ENCODE results near the gene XCL1. TPM values are rescaled to one million over a fixed set of nuclear protein-coding genes. Genes with fewer than 3 reads are reported as not detected.
"Not testable (repeated sequence)": the region's sequence is repeated elsewhere in the genome, so short reads cannot be mapped to it uniquely, and the experiment has no call there.

Gene XCL1
- total RNA-seq, 2 experiments from 2014 or later = 309 to 321 TPM

GRCh38 chr1:168561989-168562388 lies 14.4 kb upstream of the XCL1 start:
- CTCF ChIA-PET = no interaction called here
- POLR2A ChIA-PET = no interaction called here

GRCh38 chr1:168565825-168566224 lies 10.6 kb upstream of the XCL1 start:
- ChIA-PET POLR2A (no interaction called here), CTCF (no interaction called here)

- CTCF ChIA-PET = no interaction called here
- POLR2A ChIA-PET = no interaction called here
Observed at GRCh38 chr1:168567007-168567406, 9.4 kb upstream of the XCL1 start.

DNA sequence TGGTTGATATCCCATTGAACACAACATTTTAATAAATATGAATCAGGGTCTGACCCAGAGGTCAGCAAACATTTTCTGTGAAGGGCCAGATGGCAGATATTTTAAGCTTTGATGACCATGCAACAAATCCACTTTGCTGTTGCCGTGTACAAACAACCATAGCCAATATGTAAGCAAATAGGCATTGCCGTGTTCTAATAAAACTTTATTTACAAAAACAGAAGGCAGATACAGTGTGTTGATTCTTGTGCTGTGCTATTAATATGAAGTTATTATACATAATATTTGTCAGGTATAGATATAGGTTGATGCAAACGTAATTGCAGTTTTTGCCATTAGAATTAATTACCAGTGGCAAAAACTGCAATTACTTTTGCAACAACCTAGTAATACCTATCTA lies 8.8 kb upstream of the XCL1 start:
- ChIA-PET POLR2A (no interaction called here), CTCF (no interaction called here)

GRCh38 chr1:168568346-168568745 lies 8.1 kb upstream of the XCL1 start:
- ChIA-PET POLR2A (no interaction called here), CTCF (no interaction called here)

DNA sequence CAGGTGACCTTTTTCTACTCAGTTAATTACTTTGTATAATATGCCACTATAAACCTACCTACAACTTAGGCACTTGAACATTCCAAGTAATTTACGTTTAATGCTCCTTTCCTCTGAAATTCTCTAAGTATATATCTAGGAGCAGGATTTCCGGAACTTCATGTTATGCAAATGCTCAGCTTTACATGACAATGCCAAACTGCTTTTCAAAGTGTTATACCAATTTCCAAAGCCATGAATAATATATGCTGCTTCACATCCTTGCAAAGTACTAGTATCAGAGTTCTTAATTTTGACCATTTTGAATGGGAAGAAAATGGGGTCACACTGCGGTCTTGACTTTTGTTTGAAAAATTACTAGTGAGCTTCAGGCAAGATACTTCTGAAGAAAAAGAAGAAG lies 5.8 kb upstream of the XCL1 start:
- CTCF ChIA-PET = no interaction called here

DNA sequence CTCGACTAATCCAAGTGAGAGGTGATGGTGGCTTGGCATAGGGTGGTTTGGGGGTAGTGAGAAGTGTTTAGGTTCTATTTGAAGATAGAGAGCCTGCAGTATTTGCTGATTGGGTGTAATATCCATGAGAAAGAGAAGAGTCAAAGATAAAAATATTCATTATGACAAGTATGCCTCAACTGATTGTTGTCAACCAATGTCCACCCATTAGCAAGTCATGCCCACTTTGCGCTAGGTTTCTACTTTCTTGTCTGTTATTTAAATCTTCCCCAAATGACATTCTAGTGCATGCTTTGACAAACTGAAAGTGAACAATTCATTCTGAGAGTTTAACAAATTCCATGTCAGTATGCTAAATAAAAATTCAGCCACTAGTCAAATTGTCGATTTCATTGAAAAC lies 3.8 kb upstream of the XCL1 start:
- POLR2A ChIA-PET = no interaction called here
- CTCF ChIA-PET = no interaction called here

More for the DNA sequence above, 5.8 kb upstream of the XCL1 start:
- POLR2A ChIA-PET = no interaction called here

DNA sequence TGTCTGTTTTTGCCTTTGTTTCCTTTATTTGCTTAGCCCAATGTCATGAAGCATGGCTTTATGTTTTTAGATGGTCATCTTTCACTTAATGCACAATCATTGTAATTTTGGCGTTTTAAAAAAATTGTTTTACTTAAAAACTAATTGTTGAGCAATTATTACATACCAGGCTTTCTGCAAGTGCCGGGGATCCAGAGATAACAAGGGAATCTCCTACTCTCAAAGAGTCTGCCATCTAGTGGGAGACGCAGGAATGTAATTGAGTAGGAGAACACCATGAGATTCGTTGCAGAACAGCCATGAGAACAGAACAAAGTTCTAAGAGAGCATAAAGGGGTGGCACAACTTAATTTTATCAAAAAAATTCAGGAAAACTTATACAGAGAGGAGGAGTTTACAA lies 2.2 kb upstream of the XCL1 start:
- POLR2A ChIA-PET, CTCF ChIA-PET: not testable (repeated sequence)

DNA sequence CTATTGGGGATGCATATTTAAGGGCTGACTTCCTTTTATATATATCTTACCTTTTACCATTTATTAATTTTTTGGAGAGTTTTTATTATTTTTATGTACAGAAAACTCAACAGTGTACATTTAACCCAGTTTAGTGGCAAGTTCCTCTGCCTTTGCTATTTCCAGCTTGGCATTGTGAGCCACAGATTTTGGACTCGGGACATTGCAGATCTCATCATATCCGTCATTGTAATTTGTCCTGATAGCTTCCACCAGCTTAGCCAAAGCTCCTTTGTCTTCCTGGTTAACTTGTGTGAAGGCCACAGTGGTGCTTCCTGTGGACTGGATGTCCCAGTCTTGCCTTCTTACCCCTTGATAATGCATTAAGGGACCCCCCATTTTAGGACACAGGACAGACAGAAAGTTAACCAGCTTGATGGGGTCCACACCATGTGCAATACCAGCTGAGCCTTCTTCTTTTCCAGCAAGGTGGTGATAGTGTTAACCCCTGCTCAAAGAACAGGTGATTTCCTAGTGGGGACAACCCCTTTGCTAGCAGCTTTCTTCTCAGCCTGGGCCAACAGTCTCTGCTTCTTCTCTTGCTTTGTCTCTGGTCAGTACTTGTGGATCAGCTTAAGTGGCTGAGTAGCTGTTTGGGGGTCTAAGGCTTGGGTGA lies 2.3 kb downstream of the XCL1 start:
- CTCF ChIA-PET = interaction anchor here (1.0 to 1.2 kb wide), 2 partner anchors 139 to 236 kb away, joined by 3 read pairs; no protein-coding TSS in a partner anchor
- POLR2A ChIA-PET = interaction anchor here (0.5 kb wide), 1 partner anchor 79 kb away, joined by 3 read pairs; no protein-coding TSS in a partner anchor

- POLR2A ChIA-PET, CTCF ChIA-PET: not testable (repeated sequence)
Observed at GRCh38 chr1:168580290-168580689, 3.9 kb downstream of the XCL1 start.

DNA sequence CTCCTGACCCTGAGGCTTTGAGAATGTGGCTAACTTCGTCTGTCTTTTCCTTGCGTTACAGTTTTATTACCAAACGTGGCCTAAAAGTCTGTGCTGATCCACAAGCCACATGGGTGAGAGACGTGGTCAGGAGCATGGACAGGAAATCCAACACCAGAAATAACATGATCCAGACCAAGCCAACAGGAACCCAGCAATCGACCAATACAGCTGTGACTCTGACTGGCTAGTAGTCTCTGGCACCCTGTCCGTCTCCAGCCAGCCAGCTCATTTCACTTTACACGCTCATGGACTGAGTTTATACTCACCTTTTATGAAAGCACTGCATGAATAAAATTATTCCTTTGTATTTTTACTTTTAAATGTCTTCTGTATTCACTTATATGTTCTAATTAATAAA lies 4.6 kb downstream of the XCL1 start:
- POLR2A ChIA-PET = not testable (repeated sequence)

GRCh38 chr1:168581817-168582572 lies 5.6 kb downstream of the XCL1 start:
- POLR2A ChIA-PET = no interaction called here
- CTCF ChIA-PET = no interaction called here

More for the DNA sequence above, 4.6 kb downstream of the XCL1 start:
- CTCF ChIA-PET = not testable (repeated sequence)

GRCh38 chr1:168582688-168583336 lies 6.4 kb downstream of the XCL1 start:
- ChIA-PET CTCF (no interaction called here), POLR2A (no interaction called here)

- CTCF ChIA-PET = no interaction called here
- POLR2A ChIA-PET = no interaction called here
Observed at GRCh38 chr1:168583571-168583970, 7.2 kb downstream of the XCL1 start.

GRCh38 chr1:168585191-168585590 lies 8.8 kb downstream of the XCL1 start:
- ChIA-PET POLR2A (no interaction called here), CTCF (interaction anchor here (1.3 kb wide), 1 partner anchor 18 kb away, joined by 4 read pairs; no protein-coding TSS in a partner anchor)

GRCh38 chr1:168585937-168586336 lies 9.5 kb downstream of the XCL1 start:
- ChIA-PET CTCF (interaction anchor here (1.3 kb wide), 1 partner anchor 18 kb away, joined by 4 read pairs; no protein-coding TSS in a partner anchor), POLR2A (no interaction called here)

GRCh38 chr1:168589167-168589566 lies 12.8 kb downstream of the XCL1 start:
- CTCF ChIA-PET = no interaction called here
- POLR2A ChIA-PET = no interaction called here

GRCh38 chr1:168591066-168591465 lies 14.7 kb downstream of the XCL1 start:
- ChIA-PET POLR2A (no interaction called here), CTCF (no interaction called here)

- ChIA-PET POLR2A (no interaction called here), CTCF (no interaction called here)
Observed at GRCh38 chr1:168591641-168592250, 15.3 kb downstream of the XCL1 start.

DNA sequence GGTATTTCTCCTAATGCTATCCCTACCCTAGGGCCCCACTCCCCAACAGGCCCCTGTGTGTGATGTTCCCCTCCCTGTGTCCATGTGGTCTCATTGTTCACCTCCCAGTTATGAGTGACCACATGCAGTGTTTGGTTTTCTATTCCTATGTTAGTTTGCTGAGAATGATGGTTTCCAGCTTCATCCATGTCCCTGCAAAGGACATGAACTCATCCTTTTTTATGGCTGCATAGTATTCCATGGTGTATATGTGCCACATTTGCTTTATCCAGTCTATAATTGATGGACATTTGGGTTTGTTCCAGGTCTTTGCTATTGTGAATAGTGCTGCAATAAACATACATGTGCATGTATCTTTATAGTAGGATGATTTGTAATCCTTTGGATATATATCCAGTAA lies 19.0 kb downstream of the XCL1 start:
- CTCF ChIA-PET, POLR2A ChIA-PET: not testable (repeated sequence)

GRCh38 chr1:168598125-168598524 lies 21.7 kb downstream of the XCL1 start:
- ChIA-PET POLR2A (no interaction called here), CTCF (no interaction called here)
